HepG2 (cell line): ENCODE data around the gene APLP1. TPM values are rescaled to one million over a fixed set of nuclear protein-coding genes. Genes with fewer than 3 reads are reported as not detected.
A peak's percentile ranks its signal among the peaks of the same experiment; 100 is the strongest.

Source experiments
- ARNT2 ChIP-seq: sonication (generic); formaldehyde crosslinking; IDR thresholded peaks from 2 replicates; pipeline ENCODE4 v1.8.0; 2022; ENCODE audit warnings: mild to moderate bottlenecking, low read depth, missing genetic modification reagents, moderate library complexity
- ATF6 ChIP-seq: sonication (generic); formaldehyde crosslinking; conservative IDR thresholded peaks from 2 replicates; pipeline ENCODE4 v1.4.0; 2020; ENCODE audit warnings: missing genetic modification reagents
- E2F1 ChIP-seq: sonication (generic); formaldehyde crosslinking; IDR thresholded peaks from 2 replicates; pipeline ENCODE4 v1.5.0; 2020; ENCODE audit warnings: missing genetic modification reagents
- GTF2F1 ChIP-seq: fragments of 150-350 bp; IDR thresholded peaks from 2 replicates; pipeline ENCODE4 v1.6.1; 2014; ENCODE audit warnings: low read length
- HMGA1 ChIP-seq: sonication (generic); formaldehyde crosslinking; conservative IDR thresholded peaks from 2 replicates; pipeline ENCODE4 v1.4.0; 2020; ENCODE audit warnings: missing genetic modification reagents
- KLF6 ChIP-seq: IDR thresholded peaks from 2 replicates; pipeline ENCODE4 v1.8.0; 2016; ENCODE audit warnings: missing biosample characterization, missing genetic modification reagents
- NFE2L2 ChIP-seq: fragments of 150-350 bp; IDR thresholded peaks from 2 replicates; pipeline ENCODE4 v1.6.1; 2014; ENCODE audit warnings: low read length
- PATZ1 ChIP-seq: sonication (generic); formaldehyde crosslinking; IDR thresholded peaks from 2 replicates; pipeline ENCODE4 v1.4.0; 2020; ENCODE audit warnings: missing genetic modification reagents
- PHF5A ChIP-seq: IDR thresholded peaks from one replicate; pipeline ENCODE4 v1.6.1; 2018; ENCODE audit warnings: low read depth, missing genetic modification reagents; ENCODE audit not compliant: unreplicated experiment
- REL ChIP-seq: sonication (generic); formaldehyde crosslinking; conservative IDR thresholded peaks from 2 replicates; pipeline ENCODE4 v1.8.0; 2022; ENCODE audit warnings: mild to moderate bottlenecking, missing genetic modification reagents, moderate library complexity
- SMYD3 ChIP-seq: sonication (generic); formaldehyde crosslinking; IDR thresholded peaks from 2 replicates; pipeline ENCODE4 v1.8.1; 2023; ENCODE audit warnings: mild to moderate bottlenecking, missing genetic modification reagents
- TFAP4 ChIP-seq: sonication (generic); IDR thresholded peaks from 2 replicates; pipeline ENCODE4 v1.6.1; 2016; ENCODE audit warnings: low read depth, borderline replicate concordance
- ZBTB20 ChIP-seq: sonication (generic); formaldehyde crosslinking; IDR thresholded peaks from 2 replicates; pipeline ENCODE4 v1.8.1; 2023; ENCODE audit warnings: missing genetic modification reagents, low read depth, mild to moderate bottlenecking, borderline replicate concordance
- ZBTB33 ChIP-seq: sonication (generic); formaldehyde crosslinking; IDR thresholded peaks from 2 replicates; pipeline ENCODE4 v1.4.0; 2020; ENCODE audit warnings: missing genetic modification reagents
- ZNF124 ChIP-seq: sonication (generic); formaldehyde crosslinking; IDR thresholded peaks from 2 replicates; pipeline ENCODE4 v1.4.0; 2020; ENCODE audit warnings: missing genetic modification reagents
- ZNF44 ChIP-seq: sonication (generic); formaldehyde crosslinking; IDR thresholded peaks from 2 replicates; pipeline ENCODE4 v1.5.1; 2020; ENCODE audit warnings: mild to moderate bottlenecking, missing genetic modification reagents
- ZNF7 ChIP-seq: IDR thresholded peaks from 2 replicates; pipeline ENCODE4 v1.6.1; 2016; ENCODE audit warnings: missing biosample characterization, missing genetic modification reagents
- ZNF710 ChIP-seq: sonication (generic); formaldehyde crosslinking; IDR thresholded peaks from 2 replicates; pipeline ENCODE4 v1.5.0; 2020; ENCODE audit warnings: mild to moderate bottlenecking, missing genetic modification reagents, borderline replicate concordance
- ZNF772 ChIP-seq: sonication (generic); formaldehyde crosslinking; IDR thresholded peaks from 2 replicates; pipeline ENCODE4 v1.5.0; 2020; ENCODE audit warnings: mild to moderate bottlenecking, missing genetic modification reagents
- ZNF775 ChIP-seq: sonication (generic); formaldehyde crosslinking; IDR thresholded peaks from 2 replicates; pipeline ENCODE4 v1.4.0; 2020; ENCODE audit warnings: missing genetic modification reagents, mild to moderate bottlenecking, moderate library complexity, borderline replicate concordance
- polyA plus RNA-seq, 8 experiments: library from polyadenylated mRNA; depleted of rRNA in 3 of 8; stranded (reverse) in 7 of 8; unstranded in 1 of 8; fragments of >200 nt; fragmentation: Illumina TruSeq in 4 of 8; extraction: Trizol in 4 of 8; gene quantifications; 2 replicates each; pipeline versions ENCODE4 v1.2.1 to v1.2.3, GENCODE V29; 2011 to 2016; ENCODE audit warnings: low read depth in 4 of 8, missing spikeins in 1 of 8, mixed read lengths in 1 of 8; ENCODE audit not compliant: insufficient read depth in 1 of 8
- total RNA-seq, 5 experiments: library from RNA; depleted of rRNA; stranded (reverse); fragments of >200 nt; fragmentation: Illumina TruSeq; extraction: Trizol; gene quantifications; 2 replicates each; pipeline ENCODE4 v1.2.3, GENCODE V29; 2016; ENCODE audit warnings: low read depth in 1 of 5

APLP1 gene
- total and polyA plus RNA-seq, 2 of the 13 experiments (the other 11 are each of a cell fraction or from before 2014, with no cell fraction given) = 2.0 to 2.9 TPM

- TF ChIP-seq ZBTB33 (CRISPR knock-in tag) (no peak; the same call in 1 of the 2 replicates), KLF6 (CRISPR knock-in tag) (peak; percentile 99), TFAP4 (peak; percentile 33; the same call in 1 of the 2 replicates), ZNF772 (CRISPR knock-in tag) (peak; percentile 76; the same call in 1 of the 2 replicates), E2F1 (peak; percentile 79), NFE2L2 (no peak), SMYD3 (CRISPR knock-in tag) (no peak), PHF5A (CRISPR knock-in tag) (no peak), REL (CRISPR knock-in tag) (no peak), ARNT2 (CRISPR knock-in tag) (peak; percentile 93), ZNF710 (CRISPR knock-in tag) (peak; percentile 53; the same call in 1 of the 2 replicates), PATZ1 (peak; percentile 55), ZNF775 (0 out of 2 replicates have a peak, but pooled peaks have one; percentile 60), GTF2F1 (no peak), ZBTB20 (CRISPR knock-in tag) (peak; percentile 93; the same call in 1 of the 2 replicates), HMGA1 (no peak), ATF6 (CRISPR knock-in tag) (peak; percentile 96; the same call in 1 of the 2 replicates), ZNF124 (0 out of 2 replicates have a peak, but pooled peaks have one; percentile 81), ZNF44 (CRISPR knock-in tag) (no peak), ZNF7 (CRISPR knock-in tag) (0 out of 2 replicates have a peak, but pooled peaks have one; percentile 10)
Observed at GRCh38 chr19:35879770-35880317, 11.5 kb downstream of the APLP1 start (continued).
